Kidney (tissue), 14 donors: ENCODE data around the gene KRTAP19-1. TPM values are rescaled to one million over a fixed set of nuclear protein-coding genes. Genes with fewer than 3 reads are reported as not detected.

ENCODE experiments used
- DNase-seq, 5 donors: peaks; one replicate each; pipeline ENCODE4 v3.0.0-alpha.2; 2013 to 2020
- FAIRE-seq: peaks from 2 replicates; lab custom pipeline; 2012; peaks lifted over from hg19 to GRCh38; lab: Jason Lieb, UNC
- H3K27ac ChIP-seq, 2 donors: one replicate each; pipeline ENCODE4 v1.7.0; 2013; ENCODE audit warnings: low read depth in 2 of 2, low read length in 2 of 2, inconsistent platforms in 1 of 2
- H3K27me3 ChIP-seq: one replicate; pipeline ENCODE4 v1.7.1; 2013; ENCODE audit warnings: low read length, inconsistent platforms; ENCODE audit not compliant: control insufficient read depth, insufficient read depth
- H3K36me3 ChIP-seq, 3 donors: one replicate each; pipeline versions ENCODE4 v1.7.0 to v1.7.1; 2013; ENCODE audit warnings: low read length in 3 of 3, control low read depth in 1 of 3, inconsistent platforms in 1 of 3; ENCODE audit not compliant: insufficient read depth in 3 of 3, control insufficient read depth in 2 of 3
- H3K4me1 ChIP-seq, 3 donors: one replicate each; pipeline versions ENCODE4 v1.7.0 to v1.7.1; 2013; ENCODE audit warnings: low read length in 3 of 3, inconsistent platforms in 1 of 3, low read depth in 1 of 3; ENCODE audit not compliant: control insufficient read depth in 2 of 3, insufficient read depth in 2 of 3
- H3K4me3 ChIP-seq, 3 donors: one replicate each; pipeline versions ENCODE4 v1.7.0 to v1.8.1; 2013; ENCODE audit warnings: low read length in 3 of 3, control low read depth in 1 of 3, inconsistent platforms in 1 of 3
- H3K9ac ChIP-seq, 3 donors: one replicate each; pipeline versions ENCODE4 v1.7.0 to v1.7.1; 2013; ENCODE audit warnings: low read length in 3 of 3, control low read depth in 1 of 3, inconsistent platforms in 1 of 3
- H3K9me3 ChIP-seq, 3 donors: one replicate each; pipeline versions ENCODE4 v1.7.0 to v1.7.1; 2013; ENCODE audit warnings: low read length in 3 of 3, control low read depth in 1 of 3, inconsistent platforms in 1 of 3; ENCODE audit not compliant: control insufficient read depth in 2 of 3, insufficient read depth in 1 of 3
- intact Hi-C: fragments of 100-400 bp; cut with DNase I; formaldehyde crosslinking; loops from one replicate; pipeline ENCODE4 v1.11.1; 2022
- polyA plus RNA-seq: library from polyadenylated mRNA; stranded (reverse); fragments of 350-450 nt; fragmentation: Illumina TruSeq; extraction: RNeasy Lipid Tissue Mini Kit (QIAGEN cat#74804); gene quantifications from one replicate; pipeline ENCODE4 v1.2.3, GENCODE V29; 2014; ENCODE audit warnings: low read depth, low replicate concordance; ENCODE audit not compliant: insufficient read depth
- total RNA-seq: library from RNA; stranded (reverse); fragmentation: NEBNext Ultra II Directional; extraction: Animal tissue kit (Norgen Biotek cat#: 25700); gene quantifications from one replicate; pipeline ENCODE4 v1.2.1, GENCODE V29; 2021
- TF ChIP-seq, protein P1 (sequence below): IDR thresholded peaks from 3 replicates; pipeline ENCODE4 v1.5.1; 2012; ENCODE audit warnings: mild to moderate bottlenecking, moderate library complexity, borderline replicate concordance; ENCODE audit not compliant: insufficient read depth; ENCODE audit errors: extremely low read depth
- donor health status: control.
- donor health status: control.
- donor health status: control.
- donor health status: control.
- donor health status: control.
- donor health status: DM: yes; HTN: yes; CAD: no.
- donor health status: Normal renal cell carcinoma (clear cell type).

The KRTAP19-1 gene
- total and polyA plus RNA-seq, 2 donors from 2014 or later, result not detected

DNA sequence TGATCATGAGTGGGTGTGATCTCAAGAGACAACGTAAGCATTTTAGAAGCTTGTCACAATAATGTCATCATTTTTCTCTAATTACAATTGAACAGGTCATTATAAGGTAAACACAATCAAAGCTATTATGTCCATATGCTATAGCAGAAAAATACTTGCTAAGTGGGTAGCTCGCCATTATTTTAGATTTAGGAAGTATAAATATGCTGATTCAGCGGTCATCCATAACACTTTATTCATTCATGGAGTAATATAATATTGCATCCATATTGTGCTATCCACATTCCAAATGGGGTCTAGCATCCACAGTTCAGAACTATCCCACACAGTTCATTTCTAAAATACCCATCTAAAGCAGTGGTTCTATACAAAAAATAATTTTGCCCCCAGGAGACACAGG lies 31.7 kb downstream of the KRTAP19-1 start:
- Histone ChIP-seq H3K4me1 (no peaks in the 10 kb centered on the region), H3K4me3 (no peak overlapping the region), H3K36me3 (no peaks in the 10 kb centered on the region), H3K9me3 (no peaks in the 10 kb centered on the region), H3K27me3 (no peaks in the 10 kb centered on the region), H3K27ac (no peak overlapping the region), H3K9ac (no peak overlapping the region)
- no peak for FAIRE-seq
- intact Hi-C loops, result no loop called here
- no peak for DNase-seq
- TF ChIP-seq, protein P1, sequence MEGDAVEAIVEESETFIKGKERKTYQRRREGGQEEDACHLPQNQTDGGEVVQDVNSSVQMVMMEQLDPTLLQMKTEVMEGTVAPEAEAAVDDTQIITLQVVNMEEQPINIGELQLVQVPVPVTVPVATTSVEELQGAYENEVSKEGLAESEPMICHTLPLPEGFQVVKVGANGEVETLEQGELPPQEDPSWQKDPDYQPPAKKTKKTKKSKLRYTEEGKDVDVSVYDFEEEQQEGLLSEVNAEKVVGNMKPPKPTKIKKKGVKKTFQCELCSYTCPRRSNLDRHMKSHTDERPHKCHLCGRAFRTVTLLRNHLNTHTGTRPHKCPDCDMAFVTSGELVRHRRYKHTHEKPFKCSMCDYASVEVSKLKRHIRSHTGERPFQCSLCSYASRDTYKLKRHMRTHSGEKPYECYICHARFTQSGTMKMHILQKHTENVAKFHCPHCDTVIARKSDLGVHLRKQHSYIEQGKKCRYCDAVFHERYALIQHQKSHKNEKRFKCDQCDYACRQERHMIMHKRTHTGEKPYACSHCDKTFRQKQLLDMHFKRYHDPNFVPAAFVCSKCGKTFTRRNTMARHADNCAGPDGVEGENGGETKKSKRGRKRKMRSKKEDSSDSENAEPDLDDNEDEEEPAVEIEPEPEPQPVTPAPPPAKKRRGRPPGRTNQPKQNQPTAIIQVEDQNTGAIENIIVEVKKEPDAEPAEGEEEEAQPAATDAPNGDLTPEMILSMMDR, result no peak

DNA sequence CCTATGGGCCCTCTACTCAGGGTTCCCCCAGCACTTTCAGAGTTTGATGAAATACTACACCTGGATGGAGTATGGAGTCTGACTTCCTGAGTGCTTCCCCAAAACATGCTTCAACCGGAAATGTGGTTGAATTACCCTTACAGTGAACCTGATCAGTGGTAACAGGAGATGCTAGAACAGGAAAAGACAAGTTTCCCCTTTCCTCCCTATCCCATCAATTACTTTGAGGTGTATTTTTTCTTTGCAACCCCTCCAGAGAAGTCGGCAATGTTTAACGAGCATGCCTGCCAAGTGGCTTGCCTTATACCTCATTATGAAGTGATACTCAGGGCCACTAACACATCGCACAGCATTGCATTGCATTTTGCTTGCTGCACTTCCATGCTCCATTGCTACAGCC lies 33.1 kb downstream of the KRTAP19-1 start:
- no peaks in the 10 kb centered on the region for H3K27me3 ChIP-seq
- no peaks in the 10 kb centered on the region for H3K36me3 ChIP-seq
- no peak overlapping the region for H3K4me3 ChIP-seq
- no peaks in the 10 kb centered on the region for H3K4me1 ChIP-seq
- H3K27ac ChIP-seq, result no peak overlapping the region
- no peaks in the 10 kb centered on the region for H3K9me3 ChIP-seq
- TF ChIP-seq, protein P1, result no peak
- intact Hi-C loops, result no loop called here
- H3K9ac ChIP-seq, result no peak overlapping the region
- FAIRE-seq, result no peak
- peak in 3 of 5 donors; percentile 17 to 70 (median 65) for DNase-seq

DNA sequence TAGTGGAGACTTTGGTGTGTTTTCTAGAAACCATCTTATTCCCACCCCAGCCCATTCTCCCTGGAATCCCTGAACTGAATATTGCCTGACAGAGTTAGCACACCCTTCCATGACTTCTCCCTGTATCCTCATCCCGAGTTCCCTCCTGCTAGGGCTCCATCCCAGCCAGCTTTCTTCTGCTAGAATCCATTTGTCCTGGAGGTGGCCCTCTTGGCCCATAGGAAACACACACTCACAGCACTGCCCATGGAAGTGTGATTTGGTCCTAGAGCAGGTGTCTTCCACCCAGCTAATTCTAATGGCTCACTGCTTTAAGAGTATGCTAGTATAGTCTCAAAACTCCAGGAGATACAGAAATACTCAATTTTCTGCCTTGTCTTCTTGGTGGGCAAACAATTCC lies 36.0 kb downstream of the KRTAP19-1 start:
- DNase-seq, result no peak
- Histone ChIP-seq H3K27ac (no peak overlapping the region), H3K4me1 (no peaks in the 10 kb centered on the region), H3K9ac (no peak overlapping the region), H3K9me3 (no peaks in the 10 kb centered on the region), H3K4me3 (no peak overlapping the region), H3K36me3 (no peaks in the 10 kb centered on the region), H3K27me3 (no peaks in the 10 kb centered on the region)
- TF ChIP-seq, protein P1, result no peak
- intact Hi-C loops, result no loop called here
- no peak for FAIRE-seq

DNA sequence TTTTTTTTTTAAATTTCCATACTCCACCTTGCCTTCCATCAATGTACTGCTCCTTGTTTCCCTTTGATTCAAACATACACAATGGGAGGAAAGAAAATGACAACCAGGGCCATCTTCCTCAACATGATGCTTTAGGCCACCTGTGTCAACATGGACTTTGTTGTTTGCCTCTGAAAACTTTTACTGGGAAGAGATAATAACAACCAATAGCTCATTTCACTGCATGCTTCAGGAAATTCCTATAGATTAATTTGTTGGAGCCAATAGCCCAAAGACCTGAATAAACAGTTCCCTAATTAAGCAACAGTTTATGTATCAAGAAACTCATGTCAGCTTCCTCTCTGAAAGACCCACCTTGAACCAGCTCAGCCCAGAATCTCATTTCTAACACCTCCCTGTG lies 36.9 kb downstream of the KRTAP19-1 start:
- intact Hi-C loops, result no loop called here
- DNase-seq (no peak), FAIRE-seq (no peak)
- H3K4me1 ChIP-seq, result no peaks in the 10 kb centered on the region
- no peak overlapping the region for H3K4me3 ChIP-seq
- TF ChIP-seq, protein P1, result no peak
- H3K9ac ChIP-seq, result no peak overlapping the region
- H3K9me3 ChIP-seq, result no peaks in the 10 kb centered on the region
- no peaks in the 10 kb centered on the region for H3K27me3 ChIP-seq
- H3K27ac ChIP-seq, result no peak overlapping the region
- H3K36me3 ChIP-seq, result no peaks in the 10 kb centered on the region
